HepG2 (cell line): Measurements from ENCODE around the gene BCL2A1. TPM values are rescaled to one million over a fixed set of nuclear protein-coding genes. Genes with fewer than 3 reads are reported as not detected.

Experiments used
- ATAC-seq: fragments of 200-7000 bp; cut with Tn5 transposase; 3 replicates; pipeline ENCODE4 v1.9.1; 2020; ENCODE audit warnings: mild to moderate bottlenecking, moderate library complexity
- BruUV-seq: library from RNA; stranded (reverse); fragments of 400-500 nt; replicated peaks from 2 replicates; lab custom pipeline; 2021; lab: Mats Ljungman, UMichigan
- CTCF ChIA-PET: fragments of 300-600 bp; formaldehyde crosslinking; extraction: SDS; loops from one replicate; lab custom pipeline; 2021; ENCODE audit warnings: low total read pairs, inconsistent platforms, low intra/inter-chr PET ratio; lab: Yijun Ruan, JAX
- POLR2A ChIA-PET: fragments of 350-600 bp; sonication (Branson Sonifier 250); formaldehyde crosslinking; loops from one replicate; lab custom pipeline; 2020; ENCODE audit warnings: antibody characterized with exemption, inconsistent platforms; lab: Yijun Ruan, JAX
- DNase-seq: peaks from one replicate; pipeline ENCODE4 v3.0.0-alpha.2; 2015; ENCODE audit warnings: low spot score
- FAIRE-seq: peaks from 3 replicates; lab custom pipeline; 2011; peaks lifted over from hg19 to GRCh38; lab: Jason Lieb, UNC
- H2AFZ ChIP-seq: one replicate; pipeline ENCODE4 v1.6.1; 2011; ENCODE audit warnings: low read length, inconsistent platforms
- H3K27ac ChIP-seq: fragments of 300-600 bp; 3 replicates; pipeline ENCODE4 v1.8.0; 2011; ENCODE audit warnings: mixed run types, mild to moderate bottlenecking, mixed read lengths, low read length, inconsistent platforms; ENCODE audit not compliant: insufficient read depth; ENCODE audit errors: extremely low read length
- H3K27me3 ChIP-seq, 2 experiments: fragments of 200-600 bp in 1 of 2; 2 replicates in 1 of 2; 3 replicates in 1 of 2; pipeline versions ENCODE4 v1.6.0 to v1.8.0; 2011; ENCODE audit warnings: low read length in 2 of 2, mild to moderate bottlenecking in 2 of 2, moderate library complexity in 2 of 2, inconsistent platforms in 1 of 2; ENCODE audit not compliant: insufficient read depth in 2 of 2, control insufficient read depth in 1 of 2
- H3K36me3 ChIP-seq, 2 experiments: fragments of 200-600 bp in 1 of 2; replicated peaks in 1 of 2; 2 replicates in 1 of 2; 3 replicates in 1 of 2; pipeline versions ENCODE4 v1.5.1 to v1.8.0; 2011; ENCODE audit warnings: low read length in 2 of 2, inconsistent platforms in 1 of 2; ENCODE audit not compliant: insufficient read depth in 2 of 2, control insufficient read depth in 1 of 2
- H3K4me1 ChIP-seq: 2 replicates; pipeline ENCODE4 v1.5.1; 2012; ENCODE audit warnings: low read length, inconsistent platforms; ENCODE audit not compliant: insufficient read depth
- H3K4me2 ChIP-seq: 2 replicates; pipeline ENCODE4 v1.6.0; 2011; ENCODE audit warnings: low read depth, low read length, inconsistent platforms
- H3K4me3 ChIP-seq, 3 experiments: fragments of 200-600 bp in 1 of 3; sonication (generic), shearing (Covaris generic) in 1 of 3; replicated peaks in 1 of 3; 2 replicates each; pipeline ENCODE4 v1.5.1; 2011 to 2016; ENCODE audit warnings: low read length in 3 of 3, inconsistent platforms in 2 of 3, low read depth in 2 of 3, mild to moderate bottlenecking in 2 of 3, control low read depth in 1 of 3, mixed read lengths in 1 of 3; ENCODE audit not compliant: insufficient read depth in 1 of 3
- H3K79me2 ChIP-seq: one replicate; pipeline ENCODE4 v1.6.1; 2011; ENCODE audit warnings: low read length, inconsistent platforms; ENCODE audit not compliant: insufficient read depth
- H3K9ac ChIP-seq: 2 replicates; pipeline ENCODE4 v1.6.0; 2011; ENCODE audit warnings: mild to moderate bottlenecking, low read depth, low read length, inconsistent platforms; ENCODE audit not compliant: insufficient read depth
- H3K9me3 ChIP-seq: 2 replicates; pipeline ENCODE4 v1.5.1; 2012; ENCODE audit warnings: mild to moderate bottlenecking, low read length
- H4K20me1 ChIP-seq: 2 replicates; pipeline ENCODE4 v1.6.0; 2011; ENCODE audit warnings: inconsistent platforms, mild to moderate bottlenecking, low read length, moderate library complexity; ENCODE audit not compliant: insufficient read depth
- ATF1 ChIP-seq: IDR thresholded peaks from 2 replicates; pipeline ENCODE4 v1.6.1; 2016; ENCODE audit warnings: mild to moderate bottlenecking, control low read depth
- CCAR2 ChIP-seq: fragments of 200-400 bp; formaldehyde crosslinking; optimal IDR thresholded peaks from 2 replicates; pipeline ENCODE3; 2018; ENCODE audit warnings: low read depth, mild to moderate bottlenecking, low read length, moderate library complexity
- CENPX ChIP-seq: sonication (generic); formaldehyde crosslinking; IDR thresholded peaks from 2 replicates; pipeline ENCODE4 v1.9.0; 2021; ENCODE audit warnings: mild to moderate bottlenecking, missing genetic modification reagents, moderate library complexity
- CREB1 ChIP-seq, 2 experiments: fragments of 450-650 bp in 1 of 2; IDR thresholded peaks; 2 replicates each; pipeline ENCODE4 v1.6.1; 2016 to 2017; ENCODE audit warnings: control low read depth in 1 of 2, mild to moderate bottlenecking in 1 of 2, missing compliant biosample characterization in 1 of 2, missing genetic modification characterization in 1 of 2
- FOXK1 ChIP-seq: sonication (generic); formaldehyde crosslinking; IDR thresholded peaks from 2 replicates; pipeline ENCODE4 v1.4.0; 2020; ENCODE audit warnings: low read depth, missing genetic modification reagents, borderline replicate concordance
- SAP130 ChIP-seq: IDR thresholded peaks from 2 replicates; pipeline ENCODE4 v1.6.1; 2016; ENCODE audit warnings: low read depth
- ZFP41 ChIP-seq: sonication (generic); formaldehyde crosslinking; IDR thresholded peaks from 2 replicates; pipeline ENCODE4 v1.4.0; 2020; ENCODE audit warnings: mild to moderate bottlenecking, missing genetic modification reagents, borderline replicate concordance
- ZNF20 ChIP-seq: sonication (generic); formaldehyde crosslinking; IDR thresholded peaks from 2 replicates; pipeline ENCODE4 v1.4.0; 2020; ENCODE audit warnings: mild to moderate bottlenecking, moderate library complexity, missing genetic modification reagents
- ZNF205 ChIP-seq: IDR thresholded peaks from 2 replicates; pipeline ENCODE4 v1.6.1; 2018; ENCODE audit warnings: missing biosample characterization, missing genetic modification reagents
- ZNF274 ChIP-seq: sonication (generic); formaldehyde crosslinking; IDR thresholded peaks from 2 replicates; pipeline ENCODE4 v1.5.1; 2020; ENCODE audit warnings: mild to moderate bottlenecking, missing genetic modification reagents
- ZNF30 ChIP-seq: sonication (generic); formaldehyde crosslinking; IDR thresholded peaks from 2 replicates; pipeline ENCODE4 v1.5.0; 2020; ENCODE audit warnings: mild to moderate bottlenecking, missing genetic modification reagents
- ZNF329 ChIP-seq: sonication (generic); formaldehyde crosslinking; IDR thresholded peaks from 2 replicates; pipeline ENCODE4 v1.9.0; 2021; ENCODE audit warnings: low read depth, mild to moderate bottlenecking, missing genetic modification reagents
- ZNF33A ChIP-seq: sonication (generic); formaldehyde crosslinking; IDR thresholded peaks from 2 replicates; pipeline ENCODE4 v1.5.1; 2020; ENCODE audit warnings: missing genetic modification reagents, mild to moderate bottlenecking, moderate library complexity, borderline replicate concordance
- ZNF556 ChIP-seq: sonication (generic); formaldehyde crosslinking; IDR thresholded peaks from 2 replicates; pipeline ENCODE4 v1.4.0; 2020; ENCODE audit warnings: mild to moderate bottlenecking, missing genetic modification reagents, borderline replicate concordance
- ZSCAN31 ChIP-seq: sonication (generic); formaldehyde crosslinking; IDR thresholded peaks from 2 replicates; pipeline ENCODE4 v1.5.0; 2020; ENCODE audit warnings: low read depth, mild to moderate bottlenecking, missing genetic modification reagents
- WGBS: methylation state at CpG from one replicate; pipeline ENCODE4 v1.1.6; 2017; ENCODE audit warnings: low lambda C conversion rate; 5-methylcytosine and 5-hydroxymethylcytosine counted together
- in situ Hi-C: cut with HindIII; loops from 2 replicates; pipeline ENCODE4 v1.10.0; 2017; ENCODE audit warnings: low pct_unique_long_range_greater_than_20kb; ENCODE audit not compliant: extremely low pct_ligation_motif_present
- intact Hi-C: fragments of 100-400 bp; cut with micrococcal nuclease; formaldehyde crosslinking; loops from one replicate; pipeline ENCODE4 v1.10.0; 2022; ENCODE audit not compliant: unreplicated experiment
- polyA plus RNA-seq, 8 experiments: library from polyadenylated mRNA; depleted of rRNA in 3 of 8; stranded (reverse) in 7 of 8; unstranded in 1 of 8; fragments of >200 nt; fragmentation: Illumina TruSeq in 4 of 8; extraction: Trizol in 4 of 8; gene quantifications; 2 replicates each; pipeline versions ENCODE4 v1.2.1 to v1.2.3, GENCODE V29; 2011 to 2016; ENCODE audit warnings: low read depth in 4 of 8, missing spikeins in 1 of 8, mixed read lengths in 1 of 8; ENCODE audit not compliant: insufficient read depth in 1 of 8
- total RNA-seq, 5 experiments: library from RNA; depleted of rRNA; stranded (reverse); fragments of >200 nt; fragmentation: Illumina TruSeq; extraction: Trizol; gene quantifications; 2 replicates each; pipeline ENCODE4 v1.2.3, GENCODE V29; 2016; ENCODE audit warnings: low read depth in 1 of 5
- TF ChIP-seq, protein P1 (sequence below): IDR thresholded peaks from 2 replicates; pipeline ENCODE4 v1.6.1; 2016; ENCODE audit warnings: low read depth, missing genetic modification reagents, missing compliant biosample characterization

Gene BCL2A1
- total and polyA plus RNA-seq, 2 of the 13 experiments (the other 11 are each of a cell fraction or from before 2014, with no cell fraction given), result 0.08 to 0.31 TPM

DNA sequence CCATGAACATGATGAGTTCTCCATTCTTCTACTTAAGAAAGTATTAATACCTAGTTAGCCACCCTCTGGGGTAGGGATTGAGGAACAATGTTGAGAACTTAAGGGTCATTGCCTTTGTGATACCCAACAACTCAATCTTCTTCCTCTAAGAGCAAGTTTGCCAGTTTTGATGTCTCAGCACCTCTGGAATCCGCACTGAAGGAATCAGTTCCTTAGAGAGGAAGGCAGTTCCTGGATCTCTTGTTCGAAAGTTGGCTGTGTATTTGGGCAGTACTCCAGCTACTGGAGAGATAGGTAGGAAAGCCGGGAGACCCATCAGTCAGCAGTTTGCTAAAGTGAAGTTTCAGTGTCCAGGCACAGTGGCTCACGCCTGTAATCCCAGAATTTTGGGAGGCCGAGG, 38.5 kb downstream of the BCL2A1 start:
- H3K27ac ChIP-seq, result no peak overlapping the region
- H3K4me2 ChIP-seq, result no peak overlapping the region
- ATAC-seq, result no peak
- in situ Hi-C loops (no loop called here), intact Hi-C loops (no loop called here)
- no peak overlapping the region for H3K9ac ChIP-seq
- H3K79me2 ChIP-seq, result no peaks in the 10 kb centered on the region
- H3K27me3 ChIP-seq, result peaks cover 0 to 12% of the 10 kb centered on the region in 2 experiments; a peak in 2 of 5 replicates
- no peaks in the 10 kb centered on the region for H4K20me1 ChIP-seq
- H2AFZ ChIP-seq, result no peak overlapping the region
- POLR2A ChIA-PET, result interaction anchor here (2.2 kb wide), 1 partner anchor 9 kb away, joined by 7 read pairs; no protein-coding TSS in a partner anchor
- no peak overlapping the region for H3K4me3 ChIP-seq
- TF ChIP-seq ZNF556 (CRISPR knock-in tag) (no peak), ZNF205 (CRISPR knock-in tag) (no peak), ATF1 (CRISPR knock-in tag) (no peak), CCAR2 (no peak), ZSCAN31 (no peak), ZNF274 (CRISPR knock-in tag) (no peak), FOXK1 (CRISPR knock-in tag) (no peak), CENPX (no peak), ZFP41 (CRISPR knock-in tag) (no peak), SAP130 (CRISPR knock-in tag) (no peak), ZNF20 (CRISPR knock-in tag) (no peak), CREB1 (IDR thresholded peaks at IDR 0.05) (no peak), CREB1 (CRISPR knock-in tag; IDR thresholded peaks at IDR 0.05) (no peak), ZNF329 (CRISPR knock-in tag) (no peak), ZNF30 (CRISPR knock-in tag) (no peak), ZNF33A (CRISPR knock-in tag) (no peak)
- TF ChIP-seq, protein P1, sequence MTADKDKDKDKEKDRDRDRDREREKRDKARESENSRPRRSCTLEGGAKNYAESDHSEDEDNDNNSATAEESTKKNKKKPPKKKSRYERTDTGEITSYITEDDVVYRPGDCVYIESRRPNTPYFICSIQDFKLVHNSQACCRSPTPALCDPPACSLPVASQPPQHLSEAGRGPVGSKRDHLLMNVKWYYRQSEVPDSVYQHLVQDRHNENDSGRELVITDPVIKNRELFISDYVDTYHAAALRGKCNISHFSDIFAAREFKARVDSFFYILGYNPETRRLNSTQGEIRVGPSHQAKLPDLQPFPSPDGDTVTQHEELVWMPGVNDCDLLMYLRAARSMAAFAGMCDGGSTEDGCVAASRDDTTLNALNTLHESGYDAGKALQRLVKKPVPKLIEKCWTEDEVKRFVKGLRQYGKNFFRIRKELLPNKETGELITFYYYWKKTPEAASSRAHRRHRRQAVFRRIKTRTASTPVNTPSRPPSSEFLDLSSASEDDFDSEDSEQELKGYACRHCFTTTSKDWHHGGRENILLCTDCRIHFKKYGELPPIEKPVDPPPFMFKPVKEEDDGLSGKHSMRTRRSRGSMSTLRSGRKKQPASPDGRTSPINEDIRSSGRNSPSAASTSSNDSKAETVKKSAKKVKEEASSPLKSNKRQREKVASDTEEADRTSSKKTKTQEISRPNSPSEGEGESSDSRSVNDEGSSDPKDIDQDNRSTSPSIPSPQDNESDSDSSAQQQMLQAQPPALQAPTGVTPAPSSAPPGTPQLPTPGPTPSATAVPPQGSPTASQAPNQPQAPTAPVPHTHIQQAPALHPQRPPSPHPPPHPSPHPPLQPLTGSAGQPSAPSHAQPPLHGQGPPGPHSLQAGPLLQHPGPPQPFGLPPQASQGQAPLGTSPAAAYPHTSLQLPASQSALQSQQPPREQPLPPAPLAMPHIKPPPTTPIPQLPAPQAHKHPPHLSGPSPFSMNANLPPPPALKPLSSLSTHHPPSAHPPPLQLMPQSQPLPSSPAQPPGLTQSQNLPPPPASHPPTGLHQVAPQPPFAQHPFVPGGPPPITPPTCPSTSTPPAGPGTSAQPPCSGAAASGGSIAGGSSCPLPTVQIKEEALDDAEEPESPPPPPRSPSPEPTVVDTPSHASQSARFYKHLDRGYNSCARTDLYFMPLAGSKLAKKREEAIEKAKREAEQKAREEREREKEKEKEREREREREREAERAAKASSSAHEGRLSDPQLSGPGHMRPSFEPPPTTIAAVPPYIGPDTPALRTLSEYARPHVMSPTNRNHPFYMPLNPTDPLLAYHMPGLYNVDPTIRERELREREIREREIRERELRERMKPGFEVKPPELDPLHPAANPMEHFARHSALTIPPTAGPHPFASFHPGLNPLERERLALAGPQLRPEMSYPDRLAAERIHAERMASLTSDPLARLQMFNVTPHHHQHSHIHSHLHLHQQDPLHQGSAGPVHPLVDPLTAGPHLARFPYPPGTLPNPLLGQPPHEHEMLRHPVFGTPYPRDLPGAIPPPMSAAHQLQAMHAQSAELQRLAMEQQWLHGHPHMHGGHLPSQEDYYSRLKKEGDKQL (CRISPR knock-in tag), result no peak
- 27% methylated on average over 5 of the region's 5 CpGs for WGBS
- CTCF ChIA-PET, result no interaction called here
- FAIRE-seq, result no peak
- no peaks in the 10 kb centered on the region for H3K36me3 ChIP-seq
- peaks cover 28% of the 10 kb centered on the region for H3K4me1 ChIP-seq
- DNase-seq, result no peak
- BruUV-seq, result no TSS peak
- no peaks in the 10 kb centered on the region for H3K9me3 ChIP-seq
